HUES6 (cell line): ENCODE results near the gene CD302.
"Not testable (repeated sequence)": the region's sequence is repeated elsewhere in the genome, so short reads cannot be mapped to it uniquely, and the experiment has no call there.

ENCODE experiments used
- H3K27ac ChIP-seq: 2 replicates; pipeline ENCODE4 v1.7.0; 2013; ENCODE audit warnings: low read depth, mild to moderate bottlenecking, low read length, inconsistent platforms
- H3K27me3 ChIP-seq: 2 replicates; pipeline ENCODE4 v1.6.1; 2013; ENCODE audit warnings: low read length; ENCODE audit not compliant: control insufficient read depth, insufficient read depth
- H3K36me3 ChIP-seq: 2 replicates; pipeline ENCODE4 v1.6.1; 2013; ENCODE audit warnings: low read length; ENCODE audit not compliant: control insufficient read depth, insufficient read depth
- H3K4me1 ChIP-seq: 2 replicates; pipeline ENCODE4 v1.6.1; 2013; ENCODE audit warnings: low read length; ENCODE audit not compliant: control insufficient read depth, insufficient read depth
- H3K4me3 ChIP-seq: 2 replicates; pipeline ENCODE4 v1.5.1; 2013; ENCODE audit warnings: low read depth, low read length
- H3K9ac ChIP-seq: one replicate; pipeline ENCODE4 v1.6.1; 2013; ENCODE audit warnings: mild to moderate bottlenecking, low read length
- H3K9me3 ChIP-seq: 2 replicates; pipeline ENCODE4 v1.6.1; 2013; ENCODE audit warnings: low read depth, low read length; ENCODE audit not compliant: control insufficient read depth, insufficient read depth

The CD302 gene

GRCh38 chr2:159753797-159754196, 44.2 kb downstream of the CD302 start:
- Histone ChIP-seq H3K27ac (0 out of 2 replicates have a peak overlapping the region, but pooled peaks have one; percentile 30), H3K36me3 (peaks cover 91% of the 10 kb centered on the region), H3K27me3 (no peaks in the 10 kb centered on the region), H3K4me3 (no peak overlapping the region), H3K9me3 (no peaks in the 10 kb centered on the region), H3K4me1 (no peaks in the 10 kb centered on the region), H3K9ac (no peak overlapping the region)

DNA sequence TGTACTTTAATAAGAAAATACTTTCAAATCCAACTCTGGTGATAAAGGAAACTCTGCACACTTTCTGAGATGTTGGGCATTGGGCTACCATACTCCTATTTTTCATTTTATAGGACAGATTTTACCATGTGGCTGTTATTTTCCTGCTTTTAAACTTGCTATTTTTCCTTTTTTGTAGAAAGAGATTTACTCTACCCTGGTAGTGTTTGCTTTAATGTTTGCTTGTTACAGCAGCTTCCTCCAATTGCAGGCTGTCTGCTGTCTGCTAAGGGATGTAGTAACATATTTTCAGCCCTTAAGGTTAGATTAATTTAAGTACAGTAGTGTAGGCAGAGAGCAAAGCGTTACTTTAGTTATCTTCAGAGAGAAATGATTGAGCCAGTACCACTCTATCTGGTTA, 47.1 kb downstream of the CD302 start:
- H3K4me3 ChIP-seq, result no peak overlapping the region
- H3K27me3 ChIP-seq, result no peaks in the 10 kb centered on the region
- H3K9me3 ChIP-seq, result no peaks in the 10 kb centered on the region
- peaks cover 93% of the 10 kb centered on the region for H3K36me3 ChIP-seq
- H3K4me1 ChIP-seq, result no peaks in the 10 kb centered on the region
- H3K27ac ChIP-seq, result no peak overlapping the region; the same call in 1 of the 2 replicates
- no peak overlapping the region for H3K9ac ChIP-seq

GRCh38 chr2:159748089-159748488, 49.9 kb downstream of the CD302 start:
- H3K4me1 ChIP-seq, result no peaks in the 10 kb centered on the region
- peaks cover 94% of the 10 kb centered on the region for H3K36me3 ChIP-seq
- H3K27ac ChIP-seq, result no peak overlapping the region
- no peaks in the 10 kb centered on the region for H3K27me3 ChIP-seq
- H3K9ac ChIP-seq, result no peak overlapping the region
- H3K9me3 ChIP-seq, result no peaks in the 10 kb centered on the region
- no peak overlapping the region for H3K4me3 ChIP-seq

- H3K27me3 ChIP-seq, H3K4me3 ChIP-seq, H3K9me3 ChIP-seq, H3K9ac ChIP-seq, H3K27ac ChIP-seq, H3K4me1 ChIP-seq: not testable (repeated sequence)
- peaks cover 89% of the 10 kb centered on the region for H3K36me3 ChIP-seq
Observed at GRCh38 chr2:159745237-159745636, 52.8 kb downstream of the CD302 start.

DNA sequence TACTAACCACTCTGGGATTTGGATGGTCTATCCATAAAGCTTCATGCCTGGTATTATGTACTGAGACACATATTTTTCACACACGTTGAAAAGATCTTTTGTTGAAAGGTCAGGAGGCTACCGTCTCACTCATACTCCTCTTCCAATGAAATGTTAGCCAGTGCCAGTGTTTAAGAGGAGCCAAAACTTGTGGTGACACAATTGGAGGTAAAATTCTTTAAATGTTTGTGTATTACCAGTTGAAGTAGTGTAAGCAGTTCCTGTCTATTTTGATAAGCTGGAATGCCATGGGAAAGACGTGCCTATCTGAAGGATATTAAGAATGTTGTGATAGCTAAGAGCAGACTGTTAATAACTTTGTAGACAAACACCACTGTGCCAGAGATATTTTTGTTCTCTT, 53.6 kb downstream of the CD302 start:
- no peak overlapping the region for H3K27ac ChIP-seq
- no peak overlapping the region for H3K4me3 ChIP-seq
- no peaks in the 10 kb centered on the region for H3K4me1 ChIP-seq
- no peaks in the 10 kb centered on the region for H3K9me3 ChIP-seq
- H3K9ac ChIP-seq, result no peak overlapping the region
- no peaks in the 10 kb centered on the region for H3K27me3 ChIP-seq
- H3K36me3 ChIP-seq, result peaks cover 90% of the 10 kb centered on the region

- Histone ChIP-seq H3K27ac (no peak overlapping the region), H3K9ac (no peak overlapping the region), H3K4me3 (no peak overlapping the region), H3K27me3 (no peaks in the 10 kb centered on the region), H3K9me3 (no peaks in the 10 kb centered on the region), H3K36me3 (peaks cover 92% of the 10 kb centered on the region), H3K4me1 (no peaks in the 10 kb centered on the region)
Observed at GRCh38 chr2:159742846-159743245, 55.2 kb downstream of the CD302 start.

DNA sequence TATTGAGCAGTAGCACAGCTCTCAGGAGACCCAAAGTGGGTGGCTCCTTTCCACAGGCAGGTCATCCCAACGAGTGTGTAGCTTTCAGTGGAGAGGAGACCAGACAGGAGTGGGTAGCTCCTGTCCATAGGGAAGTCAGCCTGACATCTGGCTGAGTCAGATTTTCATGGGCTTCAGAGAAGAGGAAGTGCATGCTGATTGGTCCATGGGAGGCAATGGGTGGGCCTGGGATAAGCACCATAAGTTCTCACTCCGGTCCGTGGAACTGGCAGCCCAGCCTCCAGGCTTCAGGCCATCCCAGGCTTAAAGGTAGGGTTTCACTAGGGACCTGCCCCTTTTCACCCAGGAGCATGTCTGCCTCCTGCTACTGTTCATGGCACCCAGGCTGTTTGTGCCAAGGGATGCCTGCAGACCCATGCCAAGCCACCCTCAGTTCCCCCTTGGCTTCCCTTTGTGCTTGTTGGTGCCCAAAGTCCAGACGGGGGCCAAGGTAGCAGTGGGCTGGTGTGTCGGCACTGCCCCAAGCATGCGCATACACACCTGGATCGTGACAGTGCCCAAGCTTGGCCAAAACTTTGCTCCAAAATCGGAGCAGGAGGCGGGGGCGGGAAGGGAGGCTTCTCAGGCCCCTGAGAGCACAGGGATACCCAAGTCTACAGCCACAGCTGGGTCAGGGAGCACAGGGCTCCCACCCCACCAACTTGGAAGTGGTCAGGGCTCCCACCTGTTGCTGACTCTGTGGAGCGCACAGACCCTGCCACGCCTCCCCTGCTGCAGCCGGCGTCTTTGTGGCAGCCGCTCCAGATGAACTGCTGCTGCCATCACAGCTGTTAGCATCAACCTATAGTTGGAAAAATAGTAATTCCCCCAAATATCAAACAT, 59.3 kb downstream of the CD302 start:
- no peak overlapping the region for H3K27ac ChIP-seq
- no peaks in the 10 kb centered on the region for H3K27me3 ChIP-seq
- no peaks in the 10 kb centered on the region for H3K9me3 ChIP-seq
- H3K36me3 ChIP-seq, result peaks cover 91% of the 10 kb centered on the region
- H3K4me1 ChIP-seq, result no peaks in the 10 kb centered on the region
- H3K4me3 ChIP-seq, result no peak overlapping the region
- H3K9ac ChIP-seq, result no peak overlapping the region

DNA sequence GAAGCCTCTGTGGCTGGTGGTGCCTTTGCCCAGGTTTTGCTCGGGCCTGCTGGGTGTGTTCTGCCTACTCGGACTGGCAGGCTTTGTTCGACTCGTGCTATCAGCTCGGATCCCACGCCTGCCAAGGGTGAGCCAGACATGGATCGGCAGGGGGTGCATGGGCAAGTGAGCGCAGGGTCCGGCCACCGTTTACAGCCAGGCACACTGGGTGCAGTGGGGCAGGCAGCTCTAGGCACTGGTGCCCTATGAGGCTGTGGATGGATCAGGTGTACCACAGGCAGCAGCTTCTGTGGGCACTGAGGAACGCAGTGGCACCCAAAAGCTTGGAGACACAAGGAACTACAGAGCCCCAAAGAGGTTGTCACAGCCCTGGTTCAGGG, 60.1 kb downstream of the CD302 start:
- H3K36me3 ChIP-seq, result peaks cover 91% of the 10 kb centered on the region

DNA sequence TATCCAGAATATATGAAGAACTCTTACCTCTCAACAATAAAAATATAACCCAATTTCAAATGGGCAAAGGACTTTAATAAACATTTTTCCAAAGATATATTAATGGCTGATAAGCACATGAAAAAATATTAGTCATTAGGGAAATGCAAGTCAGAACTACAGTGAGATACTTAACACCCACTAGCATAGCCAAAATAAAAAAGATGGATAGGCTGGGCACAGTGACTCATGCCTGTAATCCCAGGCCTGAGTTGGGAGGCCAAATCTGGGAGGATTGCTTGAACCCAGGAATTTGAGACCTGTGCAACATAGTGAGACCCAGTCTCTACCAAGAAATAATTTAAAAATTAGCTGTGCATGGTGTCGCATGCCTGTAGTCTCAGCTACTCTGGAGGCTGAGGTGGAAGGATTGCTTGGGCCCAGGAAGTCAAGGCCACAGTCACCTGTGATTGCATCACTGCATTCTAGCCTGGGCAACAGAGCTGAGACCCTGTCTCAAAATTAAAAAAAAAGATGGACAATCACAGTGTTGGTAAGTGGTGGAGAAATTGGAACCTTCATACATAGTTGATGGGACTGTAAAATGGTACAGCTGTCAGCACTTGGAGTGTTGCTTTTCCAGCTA, 60.6 kb downstream of the CD302 start:
- Histone ChIP-seq H3K27me3 (no peaks in the 10 kb centered on the region), H3K27ac (no peak overlapping the region), H3K4me3 (no peak overlapping the region), H3K4me1 (no peaks in the 10 kb centered on the region), H3K9ac (no peak overlapping the region), H3K36me3 (peaks cover 90% of the 10 kb centered on the region), H3K9me3 (no peaks in the 10 kb centered on the region)

More for the DNA sequence above, 60.1 kb downstream of the CD302 start:
- no peak overlapping the region for H3K4me3 ChIP-seq
- no peaks in the 10 kb centered on the region for H3K27me3 ChIP-seq
- H3K9ac ChIP-seq, result no peak overlapping the region
- H3K27ac ChIP-seq, result no peak overlapping the region
- no peaks in the 10 kb centered on the region for H3K4me1 ChIP-seq
- no peaks in the 10 kb centered on the region for H3K9me3 ChIP-seq

- Histone ChIP-seq H3K27ac (no peak overlapping the region), H3K4me1 (no peaks in the 10 kb centered on the region), H3K9me3 (no peaks in the 10 kb centered on the region), H3K27me3 (no peaks in the 10 kb centered on the region), H3K9ac (no peak overlapping the region), H3K36me3 (peaks cover 88% of the 10 kb centered on the region), H3K4me3 (no peak overlapping the region)
Observed at GRCh38 chr2:159736048-159736447, 62.0 kb downstream of the CD302 start.

DNA sequence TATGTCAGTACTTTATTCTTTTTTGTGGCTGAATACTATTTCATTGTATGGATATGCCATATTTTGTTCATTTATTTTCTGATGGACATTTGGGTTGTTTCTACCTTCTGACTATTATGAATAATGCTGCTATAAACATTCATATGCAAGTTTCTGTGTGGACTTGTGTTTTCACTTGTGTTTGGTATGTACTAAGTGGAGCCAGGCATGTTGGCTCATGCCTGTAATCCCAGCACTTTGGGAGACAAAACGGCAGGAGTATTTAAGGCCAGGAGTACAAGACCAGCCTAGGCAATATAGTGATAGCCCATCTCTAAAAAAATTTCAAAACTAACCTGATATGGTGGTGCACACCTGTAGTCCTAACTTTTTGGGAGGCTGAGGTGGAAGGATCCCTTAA, 62.4 kb downstream of the CD302 start:
- Histone ChIP-seq H3K27me3 (no peaks in the 10 kb centered on the region), H3K27ac (no peak overlapping the region), H3K4me1 (no peaks in the 10 kb centered on the region), H3K9ac (no peak overlapping the region), H3K4me3 (no peak overlapping the region), H3K36me3 (peaks cover 89% of the 10 kb centered on the region), H3K9me3 (no peaks in the 10 kb centered on the region)
